Bronchial epithelial cell (primary cell): ENCODE results near the gene SLC35E3. TPM values are rescaled to one million over a fixed set of nuclear protein-coding genes. Genes with fewer than 3 reads are reported as not detected.

Experiments
- DNase-seq: peaks from one replicate; pipeline ENCODE4 v3.0.0-alpha.2; 2010; ENCODE audit warnings: low read depth
- FAIRE-seq: peaks from 2 replicates; lab custom pipeline; 2011; peaks lifted over from hg19 to GRCh38; lab: Jason Lieb, UNC
- H3K27me3 ChIP-seq: 2 replicates; pipeline ENCODE4 v1.5.1; 2011; ENCODE audit warnings: low read length; ENCODE audit not compliant: control insufficient read depth, insufficient read depth
- H3K36me3 ChIP-seq: 2 replicates; pipeline ENCODE4 v1.5.1; 2011; ENCODE audit warnings: low read length; ENCODE audit not compliant: control insufficient read depth, insufficient read depth
- H3K4me3 ChIP-seq: 2 replicates; pipeline ENCODE4 v1.5.1; 2011; ENCODE audit warnings: mild to moderate bottlenecking, low read depth, low read length, control low read depth
- total RNA-seq: library from RNA; depleted of rRNA; stranded (reverse); fragments of >200 nt; gene quantifications from 2 replicates; pipeline ENCODE4 v1.2.1, GENCODE V29; 2014
- TF ChIP-seq, protein P1 (sequence below): IDR thresholded peaks from 2 replicates; pipeline ENCODE4 v1.5.1; 2011; ENCODE audit warnings: mild to moderate bottlenecking, moderate library complexity, low read length, control low read depth, inconsistent platforms; ENCODE audit not compliant: insufficient read depth, severe bottlenecking

The SLC35E3 gene
- total RNA-seq, 1 donor from 2014 or later, result 3.2 TPM

DNA sequence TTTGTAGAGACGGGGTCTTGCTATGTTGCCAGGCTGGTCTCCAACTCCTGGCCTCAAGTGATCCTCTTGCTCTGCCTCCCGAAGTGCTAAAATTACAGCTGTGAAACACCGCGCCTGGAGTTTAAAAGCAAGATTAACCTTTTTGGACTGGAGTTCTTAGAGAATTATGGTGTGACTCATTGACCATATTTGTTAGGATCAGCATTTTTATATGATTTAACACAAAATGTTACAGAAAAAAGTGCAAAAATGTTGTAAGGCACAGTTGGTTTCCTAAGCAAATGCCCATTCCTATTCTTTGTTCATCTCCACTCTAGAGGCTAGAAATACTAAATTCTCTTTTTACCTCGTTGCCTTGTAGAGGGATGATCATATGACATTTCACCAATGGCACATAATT is 27.6 kb downstream of the SLC35E3 start:
- FAIRE-seq, result no peak

DNA sequence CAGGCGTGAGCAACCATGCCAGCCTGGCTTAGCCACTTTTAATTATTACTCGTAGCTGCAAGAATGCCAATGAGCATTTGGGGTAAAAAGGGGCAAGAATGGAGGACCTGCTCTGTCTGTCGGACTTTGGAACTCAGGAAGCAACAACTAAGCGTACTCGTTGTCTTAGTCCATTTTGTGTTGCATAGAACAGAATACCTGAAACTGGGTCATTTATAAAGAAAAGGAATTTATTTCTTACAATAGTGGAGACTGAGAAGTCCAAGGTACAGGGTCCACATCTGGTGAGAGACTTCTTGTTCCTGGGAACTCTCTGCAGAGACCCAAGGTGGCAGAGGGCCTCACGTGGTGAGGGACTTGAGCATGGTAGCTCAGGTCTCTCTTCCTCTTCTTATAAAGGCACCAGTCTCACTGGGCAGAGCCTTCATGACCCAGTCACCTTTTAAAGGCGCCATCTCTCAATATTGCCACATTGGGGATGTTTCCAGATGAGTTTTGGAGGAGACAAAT is 29.2 kb downstream of the SLC35E3 start:
- Histone ChIP-seq H3K4me3 (no peak overlapping the region), H3K27me3 (no peaks in the 10 kb centered on the region), H3K36me3 (no peaks in the 10 kb centered on the region)
- TF ChIP-seq, protein P1, sequence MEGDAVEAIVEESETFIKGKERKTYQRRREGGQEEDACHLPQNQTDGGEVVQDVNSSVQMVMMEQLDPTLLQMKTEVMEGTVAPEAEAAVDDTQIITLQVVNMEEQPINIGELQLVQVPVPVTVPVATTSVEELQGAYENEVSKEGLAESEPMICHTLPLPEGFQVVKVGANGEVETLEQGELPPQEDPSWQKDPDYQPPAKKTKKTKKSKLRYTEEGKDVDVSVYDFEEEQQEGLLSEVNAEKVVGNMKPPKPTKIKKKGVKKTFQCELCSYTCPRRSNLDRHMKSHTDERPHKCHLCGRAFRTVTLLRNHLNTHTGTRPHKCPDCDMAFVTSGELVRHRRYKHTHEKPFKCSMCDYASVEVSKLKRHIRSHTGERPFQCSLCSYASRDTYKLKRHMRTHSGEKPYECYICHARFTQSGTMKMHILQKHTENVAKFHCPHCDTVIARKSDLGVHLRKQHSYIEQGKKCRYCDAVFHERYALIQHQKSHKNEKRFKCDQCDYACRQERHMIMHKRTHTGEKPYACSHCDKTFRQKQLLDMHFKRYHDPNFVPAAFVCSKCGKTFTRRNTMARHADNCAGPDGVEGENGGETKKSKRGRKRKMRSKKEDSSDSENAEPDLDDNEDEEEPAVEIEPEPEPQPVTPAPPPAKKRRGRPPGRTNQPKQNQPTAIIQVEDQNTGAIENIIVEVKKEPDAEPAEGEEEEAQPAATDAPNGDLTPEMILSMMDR, result no peak
- FAIRE-seq (no peak), DNase-seq (no peak)

More for the DNA sequence above, 27.6 kb downstream of the SLC35E3 start:
- TF ChIP-seq, protein P1, result no peak
- Histone ChIP-seq H3K27me3 (no peaks in the 10 kb centered on the region), H3K36me3 (no peaks in the 10 kb centered on the region), H3K4me3 (no peak overlapping the region)
- DNase-seq, result no peak

DNA sequence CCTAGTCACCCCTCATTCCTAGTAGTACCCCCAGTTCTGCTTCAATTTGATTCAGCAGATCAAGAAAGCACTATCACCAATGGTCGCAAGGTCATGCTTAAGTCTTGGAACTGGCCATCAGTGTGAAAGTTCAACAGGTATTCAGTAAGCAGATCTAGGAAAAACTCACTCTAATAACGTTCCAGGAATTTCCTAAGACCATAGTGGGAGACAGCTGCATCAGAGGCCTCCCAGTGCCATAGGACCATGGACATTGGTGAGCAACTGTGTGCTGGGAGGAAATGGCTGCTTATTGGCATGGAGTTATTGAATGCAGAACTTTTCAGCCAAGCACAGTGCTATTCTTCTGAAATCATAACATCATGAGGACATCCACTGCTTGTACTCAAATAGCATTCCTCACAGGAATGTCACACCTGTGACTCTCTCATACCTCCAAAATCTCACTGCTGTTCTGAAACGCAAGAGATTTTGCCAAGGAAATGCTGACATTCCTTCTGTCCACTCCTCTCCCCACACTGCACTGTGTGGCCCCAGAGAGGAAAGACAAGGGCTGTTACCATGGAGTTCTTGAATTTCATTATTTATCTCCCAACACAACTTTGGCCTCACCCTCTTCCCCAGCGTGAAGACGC is 31.1 kb downstream of the SLC35E3 start:
- DNase-seq (no peak), FAIRE-seq (peak; percentile 62)
- TF ChIP-seq, protein P1, result no peak
- Histone ChIP-seq H3K36me3 (no peaks in the 10 kb centered on the region), H3K4me3 (no peak overlapping the region), H3K27me3 (no peaks in the 10 kb centered on the region)

DNA sequence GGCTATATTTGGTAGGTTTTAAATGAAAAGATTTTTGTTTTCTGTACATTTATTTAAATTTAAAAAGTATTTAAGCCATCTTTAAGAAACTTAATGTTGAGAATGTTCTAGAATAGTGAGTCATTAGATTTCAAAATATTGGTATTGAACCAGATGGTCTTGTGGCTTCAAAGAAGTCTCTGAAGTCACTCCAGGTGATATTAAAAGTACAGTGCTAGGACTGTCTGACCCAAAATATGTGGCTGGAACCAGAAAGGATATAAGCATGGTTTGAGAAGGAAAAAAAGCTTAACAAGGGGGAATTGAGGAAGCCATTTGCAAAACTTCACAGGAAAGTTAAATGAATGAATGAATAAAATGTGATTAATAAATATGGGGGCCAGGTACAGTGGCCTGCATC is 33.3 kb downstream of the SLC35E3 start:
- TF ChIP-seq, protein P1, result no peak
- H3K36me3 ChIP-seq, result no peaks in the 10 kb centered on the region
- no peak for FAIRE-seq

DNA sequence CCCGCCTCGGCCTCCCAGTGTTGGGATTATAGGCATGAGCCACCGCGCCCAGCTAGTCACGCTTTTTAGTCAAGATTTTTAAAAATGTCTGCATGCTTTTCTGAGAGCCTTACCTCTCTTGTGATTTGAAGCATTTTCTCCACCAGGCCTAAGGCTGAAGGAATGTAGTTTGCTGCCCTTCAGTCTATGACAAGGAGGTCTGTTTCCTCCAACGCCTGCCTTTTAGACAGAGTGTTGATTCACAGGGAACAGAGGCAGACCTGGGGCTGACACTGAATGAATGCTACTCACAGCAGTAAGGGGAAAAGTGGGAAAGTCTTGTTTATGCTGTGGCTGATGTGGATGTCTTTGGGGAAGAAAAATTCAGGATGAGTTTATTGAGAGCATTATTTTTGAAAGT is 34.8 kb downstream of the SLC35E3 start:
- H3K4me3 ChIP-seq, result no peak overlapping the region
- TF ChIP-seq, protein P1, result no peak
- FAIRE-seq (no peak), DNase-seq (peak; percentile 28)
- no peaks in the 10 kb centered on the region for H3K36me3 ChIP-seq
- H3K27me3 ChIP-seq, result no peaks in the 10 kb centered on the region

More for the DNA sequence above, 33.3 kb downstream of the SLC35E3 start:
- Histone ChIP-seq H3K27me3 (no peaks in the 10 kb centered on the region), H3K4me3 (no peak overlapping the region)
- no peak for DNase-seq

DNA sequence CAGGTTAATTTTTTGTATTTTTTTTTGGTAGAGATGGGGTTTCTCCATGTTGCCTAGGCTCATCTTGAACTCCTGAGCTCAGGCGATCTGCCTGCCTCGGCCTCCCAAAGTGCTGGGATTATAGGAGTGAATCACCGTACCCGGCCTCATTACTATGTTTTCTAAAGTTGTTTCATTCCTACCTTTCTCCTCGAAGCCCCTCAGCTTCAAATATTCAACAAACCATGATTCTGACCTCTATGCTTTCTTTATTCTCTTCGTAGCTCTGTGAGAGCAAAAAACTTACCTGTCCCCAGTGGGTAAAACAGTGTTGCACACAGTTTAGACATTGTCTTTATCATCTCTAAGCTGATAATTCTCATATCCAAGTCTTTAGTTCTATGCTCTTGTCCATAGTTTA is 35.8 kb downstream of the SLC35E3 start:
- TF ChIP-seq, protein P1, result no peak
- H3K4me3 ChIP-seq, result no peak overlapping the region
- no peaks in the 10 kb centered on the region for H3K27me3 ChIP-seq
- FAIRE-seq (no peak), DNase-seq (no peak)
- H3K36me3 ChIP-seq, result no peaks in the 10 kb centered on the region
